Esophagus squamous epithelium (tissue), 4 donors: ENCODE results near the gene PSMD13.

Experiments
- CTCF ChIP-seq, 6 experiments: fragments of 450-650 bp in 4 of 6; fragments of 200-600 bp in 2 of 6; sonication (generic) in 2 of 6; IDR thresholded peaks; one replicate each; pipeline ENCODE4 v1.5.1; 2016 to 2019; ENCODE audit warnings: antibody characterized with exemption in 6 of 6, mild to moderate bottlenecking in 4 of 6, moderate library complexity in 4 of 6
- POLR2A ChIP-seq, 4 donors: fragments of 450-650 bp; IDR thresholded peaks; one replicate each; pipeline ENCODE4 v1.6.1; 2017; ENCODE audit warnings: antibody characterized with exemption in 4 of 4, mild to moderate bottlenecking in 4 of 4, moderate library complexity in 3 of 4

DNA sequence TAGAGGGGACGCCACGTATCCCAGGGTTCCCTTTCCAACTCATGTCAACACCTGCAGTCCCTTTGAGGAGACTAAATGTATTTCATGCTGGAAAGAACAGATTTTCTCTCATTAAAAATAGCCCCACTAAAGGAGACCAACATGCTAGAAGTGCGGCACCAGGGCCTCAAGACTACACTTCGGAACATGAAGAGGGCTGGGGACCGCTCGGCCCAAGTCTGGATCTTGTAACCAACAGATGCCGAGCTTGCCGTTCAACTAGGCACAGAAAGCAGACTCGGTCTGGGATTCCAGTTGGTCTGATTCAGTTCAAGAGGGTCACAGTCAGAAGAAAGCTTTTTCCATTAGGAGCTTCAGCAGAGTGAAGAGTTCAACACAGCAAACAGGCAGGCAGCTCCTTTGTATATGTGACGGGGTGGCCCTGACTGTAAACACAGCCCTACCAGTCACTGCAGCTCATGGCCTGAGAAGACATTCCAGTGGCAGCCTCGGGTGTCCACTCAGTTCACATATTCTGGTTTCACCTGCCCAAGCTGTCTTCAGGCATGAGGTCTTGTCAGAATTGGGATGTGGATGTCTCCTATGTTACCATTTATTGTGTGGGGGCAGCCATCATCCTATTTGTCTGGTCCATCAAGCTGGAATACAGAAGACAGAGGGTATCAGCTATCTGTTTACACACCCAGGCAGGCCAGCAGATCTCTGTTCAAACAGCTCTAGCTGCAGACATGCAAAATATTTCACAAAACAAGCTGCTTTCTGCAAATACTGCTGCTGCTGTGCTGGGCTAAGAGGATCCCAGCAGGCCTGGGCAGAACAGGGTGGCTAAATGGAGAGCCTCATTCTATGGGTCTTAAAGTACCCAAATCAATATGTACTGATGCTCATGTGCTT lies 20.4 kb upstream of the PSMD13 start:
- TF ChIP-seq CTCF (IDR thresholded peaks at IDR 0.05): no peak
- TF ChIP-seq POLR2A (IDR thresholded peaks at IDR 0.05): no peak
